Activated naive CD8-positive, alpha-beta T cell treated with anti-CD3 and anti-CD28 coated beads, Interleukin-2, amount 50 U/mL, for 16 hours (primary cell): ENCODE measurements around the gene SRRT.
A peak's percentile ranks its signal among the peaks of the same experiment; 100 is the strongest.

ENCODE experiments used
- DNase-seq: peaks from one replicate; pipeline ENCODE4 v3.0.0-alpha.2; 2020; ENCODE audit warnings: low read depth, low spot score

Gene SRRT, protein sequence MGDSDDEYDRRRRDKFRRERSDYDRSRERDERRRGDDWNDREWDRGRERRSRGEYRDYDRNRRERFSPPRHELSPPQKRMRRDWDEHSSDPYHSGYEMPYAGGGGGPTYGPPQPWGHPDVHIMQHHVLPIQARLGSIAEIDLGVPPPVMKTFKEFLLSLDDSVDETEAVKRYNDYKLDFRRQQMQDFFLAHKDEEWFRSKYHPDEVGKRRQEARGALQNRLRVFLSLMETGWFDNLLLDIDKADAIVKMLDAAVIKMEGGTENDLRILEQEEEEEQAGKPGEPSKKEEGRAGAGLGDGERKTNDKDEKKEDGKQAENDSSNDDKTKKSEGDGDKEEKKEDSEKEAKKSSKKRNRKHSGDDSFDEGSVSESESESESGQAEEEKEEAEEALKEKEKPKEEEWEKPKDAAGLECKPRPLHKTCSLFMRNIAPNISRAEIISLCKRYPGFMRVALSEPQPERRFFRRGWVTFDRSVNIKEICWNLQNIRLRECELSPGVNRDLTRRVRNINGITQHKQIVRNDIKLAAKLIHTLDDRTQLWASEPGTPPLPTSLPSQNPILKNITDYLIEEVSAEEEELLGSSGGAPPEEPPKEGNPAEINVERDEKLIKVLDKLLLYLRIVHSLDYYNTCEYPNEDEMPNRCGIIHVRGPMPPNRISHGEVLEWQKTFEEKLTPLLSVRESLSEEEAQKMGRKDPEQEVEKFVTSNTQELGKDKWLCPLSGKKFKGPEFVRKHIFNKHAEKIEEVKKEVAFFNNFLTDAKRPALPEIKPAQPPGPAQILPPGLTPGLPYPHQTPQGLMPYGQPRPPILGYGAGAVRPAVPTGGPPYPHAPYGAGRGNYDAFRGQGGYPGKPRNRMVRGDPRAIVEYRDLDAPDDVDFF

DNA sequence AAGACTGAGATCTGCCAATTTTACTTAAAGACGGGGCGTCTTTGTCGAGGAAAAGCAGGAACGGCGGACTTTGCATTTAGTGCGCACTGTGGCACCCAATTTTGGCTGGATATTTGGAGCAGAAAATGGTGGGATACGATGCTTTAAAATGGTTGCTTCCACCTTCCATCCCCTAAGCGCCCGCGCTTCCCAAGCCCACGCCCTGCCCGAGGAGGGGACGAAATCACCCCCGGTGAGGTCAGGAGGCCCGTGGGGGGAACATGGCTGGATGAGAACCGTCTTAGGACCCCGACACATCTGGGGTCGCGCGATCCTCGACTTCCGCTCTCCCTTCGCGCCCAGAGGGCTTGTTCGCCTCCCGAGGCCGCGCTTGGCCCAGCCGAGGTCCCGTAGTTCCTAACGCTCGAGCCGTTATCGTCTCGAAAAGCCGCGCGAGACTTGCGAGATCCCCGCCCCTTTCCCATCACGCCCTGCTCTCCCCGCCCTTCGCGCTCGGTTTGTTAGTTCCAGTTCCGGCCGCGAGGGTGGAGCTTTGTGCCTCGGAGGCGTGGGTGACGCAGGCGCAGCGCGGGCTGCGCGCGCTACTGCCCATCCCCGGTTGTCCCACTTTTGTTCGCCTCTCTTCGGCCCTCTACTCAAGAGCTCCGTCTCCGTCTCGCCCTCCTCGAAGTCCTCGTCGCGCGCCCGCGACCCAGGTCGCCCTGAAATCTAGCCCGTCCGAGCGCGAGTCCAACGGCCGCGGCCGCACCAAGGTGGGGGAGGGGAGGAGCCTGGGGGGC, at the start of gene SRRT:
TSS of gene SRRT (plus strand) at position 527 of the 779 bp plus-strand sequence. CDS start 488 bp downstream, outside the sequence.
- DNase-seq: peak; percentile 96

DNA sequence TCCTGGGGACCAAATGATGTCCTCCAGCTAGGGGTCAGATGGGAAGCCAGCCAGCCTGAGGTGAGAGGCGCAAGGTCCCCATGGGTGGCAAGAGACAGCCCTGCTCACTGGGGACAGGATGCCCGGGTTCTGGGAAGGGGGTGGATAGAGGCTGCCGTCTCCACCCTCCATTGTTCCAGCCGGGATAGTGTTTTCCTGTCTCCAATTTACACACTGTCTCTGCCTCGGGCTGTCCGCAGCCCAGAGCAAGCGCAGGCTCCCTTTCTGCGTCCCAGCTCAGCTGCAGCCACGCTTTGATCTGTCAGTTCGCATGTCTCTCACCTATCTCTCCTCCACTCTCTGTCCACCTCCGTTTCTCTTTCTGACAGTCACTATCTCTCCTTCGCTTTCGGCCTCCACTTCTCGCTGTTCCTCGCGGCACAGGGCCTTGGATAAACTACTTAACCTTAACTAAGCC, 49.7 kb upstream of the SRRT start:
- DNase-seq: no peak

DNA sequence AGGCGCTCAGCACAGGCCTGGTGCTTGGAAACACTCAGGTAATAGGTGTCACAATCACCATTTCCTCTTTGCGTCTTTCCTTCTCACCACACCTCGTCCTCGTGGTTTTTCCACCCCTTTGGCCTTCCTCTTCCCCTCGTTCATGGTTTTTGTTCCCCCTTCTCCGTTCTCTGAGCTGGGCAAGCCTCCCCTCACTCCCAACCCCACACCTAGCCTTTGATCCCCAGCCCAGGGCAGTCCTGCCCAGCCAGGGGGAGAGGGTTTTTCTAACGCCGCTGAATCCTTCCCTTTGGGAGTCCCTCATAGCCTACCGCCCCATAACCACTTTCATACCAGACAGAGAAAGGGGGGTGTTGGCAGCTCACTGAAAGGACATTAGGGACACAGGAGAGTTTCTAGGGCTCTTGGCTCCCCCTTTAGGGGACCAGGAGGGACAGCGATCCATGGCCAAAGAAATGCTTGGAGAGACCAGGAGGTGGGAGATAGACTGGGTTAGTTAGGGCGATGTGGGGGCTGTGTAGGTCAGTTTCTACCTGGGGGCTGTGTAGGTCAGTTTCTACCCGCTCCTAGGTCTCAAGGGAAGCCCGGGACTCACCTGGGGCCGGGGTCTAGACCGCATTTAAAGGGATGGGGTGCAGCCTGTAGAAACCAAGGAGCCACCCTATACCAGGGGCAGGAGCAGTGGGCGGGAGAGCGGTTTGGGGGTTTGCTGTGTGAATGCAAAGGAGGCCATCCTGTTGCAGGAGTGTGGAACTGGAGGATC, 49.0 kb upstream of the SRRT start:
- DNase-seq: no peak

DNA sequence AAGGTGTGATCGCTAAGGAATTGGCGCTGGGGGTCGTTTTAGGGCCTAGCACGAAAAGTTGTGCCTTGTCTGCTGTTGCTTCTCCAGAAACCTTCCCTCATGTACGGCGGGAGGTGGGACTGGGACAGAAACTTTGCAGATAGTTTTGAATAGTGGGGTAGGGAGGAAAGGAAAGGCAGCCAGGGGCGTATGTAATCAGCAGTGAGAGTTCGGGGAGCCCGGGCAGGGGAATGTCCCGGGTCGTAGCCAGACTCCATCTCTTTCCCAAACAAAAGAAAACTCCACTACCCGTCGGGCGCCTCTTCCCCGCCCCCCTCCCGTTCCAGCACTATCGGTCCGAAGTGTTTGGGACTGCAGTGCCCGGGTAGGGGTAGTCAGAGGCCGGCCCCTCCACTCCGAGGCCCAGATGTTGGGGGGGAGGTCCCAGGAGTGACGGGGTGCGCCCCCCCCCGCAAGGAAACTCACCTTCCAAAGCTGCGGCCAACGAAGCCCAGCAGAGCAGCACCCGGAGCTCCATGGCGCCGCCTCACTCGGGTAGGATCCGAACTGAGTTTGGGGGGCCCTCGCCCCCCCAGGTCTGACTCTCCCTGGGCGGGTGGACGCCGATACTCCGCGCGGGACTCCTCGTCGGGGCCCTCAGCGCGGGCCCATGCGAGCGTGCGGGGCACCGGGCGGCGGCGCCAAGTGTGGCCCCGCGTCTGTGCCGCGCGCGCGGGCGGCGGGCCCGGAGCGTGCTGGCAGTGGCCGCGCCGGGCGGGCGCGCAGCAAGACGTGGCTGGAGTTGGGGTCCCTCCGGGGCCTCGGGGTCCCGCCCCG, 48.2 kb upstream of the SRRT start:
- no peak for DNase-seq

DNA sequence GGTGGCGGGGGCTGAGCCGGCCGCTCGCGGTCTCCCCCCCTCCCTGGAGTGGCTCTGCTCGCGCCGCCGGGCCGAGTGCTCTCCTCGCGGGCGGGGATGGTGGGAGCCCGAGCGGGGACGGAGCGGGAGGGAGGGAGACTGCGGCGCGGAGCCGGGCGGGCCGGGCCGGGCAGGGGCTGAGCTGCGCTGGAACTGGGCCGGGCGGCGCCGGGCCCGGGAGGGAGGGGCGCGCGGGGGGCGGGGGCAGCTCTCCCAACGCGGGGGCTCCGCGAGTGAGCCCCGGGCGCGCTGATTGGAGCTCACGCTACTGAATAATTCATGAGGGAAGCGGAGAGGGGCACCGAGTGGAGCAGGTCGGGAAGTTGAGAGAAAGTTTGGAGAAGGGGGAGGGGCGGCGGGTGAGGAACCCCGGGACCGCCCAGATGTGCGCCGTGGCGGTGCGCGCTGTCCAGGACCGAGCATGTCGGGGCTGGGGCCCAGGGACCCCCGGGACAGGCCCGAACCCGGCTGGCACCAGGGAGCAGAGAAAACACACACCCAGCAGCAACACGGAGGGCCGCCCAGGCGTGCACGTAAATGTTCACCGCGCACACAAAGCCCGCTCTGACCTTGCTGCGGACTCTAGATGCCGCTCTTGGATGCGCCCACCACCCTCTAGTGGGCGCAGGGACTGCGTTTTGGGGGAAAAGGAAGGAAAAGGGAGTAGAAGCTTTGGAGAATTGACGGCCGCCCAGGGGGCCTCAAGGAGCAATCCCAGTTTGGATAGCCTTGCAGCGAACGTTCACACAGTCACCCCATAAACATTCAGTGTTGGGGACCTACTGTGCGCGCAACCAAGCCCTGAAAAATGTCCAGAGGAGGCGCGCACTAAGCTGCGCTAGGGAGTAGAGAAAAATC, 47.3 kb upstream of the SRRT start, which contains the start of gene EPHB4:
TSS of gene EPHB4 (minus strand) at position 194 of the 897 bp plus-strand sequence. CDS start 493 bp downstream, outside the sequence.
- no peak for DNase-seq

DNA sequence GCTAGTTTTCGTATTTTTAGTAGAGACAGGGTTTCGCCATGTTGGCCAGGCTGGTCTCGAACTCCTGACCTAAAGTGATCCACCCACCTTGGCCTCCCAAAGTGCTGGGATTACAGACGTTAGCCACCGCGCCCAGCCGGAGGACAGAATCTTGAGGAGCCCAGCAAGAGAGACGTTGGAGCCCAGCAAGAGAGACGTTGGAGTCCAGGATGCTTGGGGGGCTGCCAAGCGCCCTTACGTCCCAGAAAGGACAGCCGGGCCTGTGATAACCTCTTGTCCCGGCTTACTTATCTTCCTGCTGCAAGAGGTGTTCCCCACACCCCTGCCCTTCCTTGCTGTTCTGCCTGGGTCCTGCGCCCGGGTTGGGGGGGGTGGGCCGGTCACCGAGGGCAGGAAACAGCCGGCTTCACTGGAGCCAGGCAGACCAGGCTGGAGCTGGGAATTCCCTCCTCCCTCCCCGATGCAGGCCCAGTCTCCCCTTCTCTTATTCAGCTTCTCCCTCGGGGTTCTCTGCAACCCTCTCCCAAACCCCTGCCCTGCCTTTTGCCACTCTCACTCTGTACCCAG, 45.7 kb upstream of the SRRT start:
- no peak for DNase-seq

DNA sequence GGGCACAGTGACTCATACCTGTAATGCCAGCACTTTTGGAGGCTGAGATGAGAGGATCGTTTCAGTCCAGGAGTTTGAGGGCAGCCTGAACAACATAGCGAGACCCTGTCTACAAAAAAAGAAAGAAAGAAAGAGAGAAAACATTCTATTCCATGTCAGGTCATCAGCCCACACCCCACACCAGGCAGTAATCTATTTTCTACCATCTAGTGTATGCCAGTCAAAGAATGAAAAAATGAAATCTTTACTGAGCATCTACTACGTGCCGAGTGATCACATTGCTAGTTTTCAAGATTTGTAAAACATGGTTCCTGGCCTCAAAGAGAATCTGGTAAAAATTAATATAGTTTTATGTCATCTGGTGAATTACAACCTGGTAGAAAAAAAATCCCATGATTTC, 44.5 kb upstream of the SRRT start:
- DNase-seq: no peak

DNA sequence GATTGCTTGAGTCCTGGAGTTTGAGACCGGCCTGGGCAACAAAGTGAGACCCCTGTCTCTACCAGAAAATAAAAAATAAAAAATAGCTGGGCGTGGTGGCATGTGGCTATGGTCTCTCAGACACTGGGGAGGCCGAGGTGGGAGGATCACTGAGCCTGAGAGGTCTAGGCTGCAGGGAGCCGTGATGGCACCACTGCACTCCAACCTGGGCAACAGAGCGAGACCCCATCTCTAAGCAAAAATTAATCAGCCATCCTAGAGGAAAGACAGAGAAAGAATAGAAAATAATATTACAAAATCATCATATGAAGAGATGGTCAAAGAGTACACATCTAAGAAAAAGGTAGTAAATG, 42.6 kb upstream of the SRRT start:
- DNase-seq: no peak

DNA sequence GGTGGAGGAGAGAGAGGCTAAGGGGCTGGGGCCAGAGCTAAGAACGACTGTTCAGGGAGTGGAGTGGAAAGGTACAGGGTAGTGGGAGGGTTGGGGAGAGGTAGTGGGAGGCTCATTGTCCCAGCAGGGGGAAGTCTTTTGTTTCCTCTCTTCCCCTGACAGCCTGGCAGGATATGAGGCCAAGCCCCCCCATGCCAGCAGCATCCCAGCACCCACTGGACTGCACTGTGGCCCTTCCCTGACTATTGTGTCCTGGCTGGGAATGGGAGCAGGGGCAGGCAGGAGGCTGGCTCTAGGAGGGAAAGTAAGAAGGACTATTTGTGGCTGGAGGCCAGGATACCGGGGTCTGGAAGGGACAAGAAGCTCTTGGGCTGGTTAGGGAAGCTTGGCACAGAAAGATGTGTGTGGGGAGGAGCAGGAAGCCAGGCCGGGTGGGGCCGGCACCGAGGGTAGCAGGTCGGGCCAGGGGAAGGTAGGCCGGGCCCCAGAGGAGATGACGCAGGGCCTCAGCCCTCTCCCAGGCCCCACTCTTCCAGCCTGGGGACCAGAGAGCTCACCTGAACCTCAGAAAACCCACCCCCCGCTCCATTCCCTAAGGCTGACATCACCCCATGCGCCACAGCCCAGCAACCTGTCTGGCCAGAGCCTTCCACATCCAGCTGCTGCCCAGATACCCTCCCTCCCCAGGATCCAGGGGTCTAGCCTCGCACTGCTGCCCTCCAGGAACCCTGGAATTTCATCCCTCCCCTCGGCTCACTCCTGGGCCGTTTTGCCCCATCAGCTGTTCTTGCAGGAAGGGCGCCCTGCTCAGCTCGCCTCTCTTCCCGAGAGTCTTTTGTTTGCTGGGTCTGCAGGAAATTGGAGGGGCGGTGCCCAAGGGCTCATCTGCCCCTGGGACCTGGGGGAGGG, 38.7 kb upstream of the SRRT start:
- DNase-seq: no peak

DNA sequence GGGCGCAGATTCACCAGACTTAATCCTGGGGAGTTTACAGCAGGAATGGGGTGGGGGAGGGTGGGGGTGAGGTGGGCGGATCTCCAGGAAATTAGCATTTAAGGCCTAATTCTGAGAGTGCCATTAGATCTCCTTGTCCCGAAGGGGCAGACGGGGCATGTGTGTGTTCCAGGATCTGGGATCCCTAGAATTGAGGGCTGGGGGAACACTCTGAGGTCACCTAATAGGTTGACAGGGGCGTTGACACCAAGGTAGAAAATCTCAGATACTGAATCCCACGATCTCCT, 38.1 kb upstream of the SRRT start:
- no peak for DNase-seq

DNA sequence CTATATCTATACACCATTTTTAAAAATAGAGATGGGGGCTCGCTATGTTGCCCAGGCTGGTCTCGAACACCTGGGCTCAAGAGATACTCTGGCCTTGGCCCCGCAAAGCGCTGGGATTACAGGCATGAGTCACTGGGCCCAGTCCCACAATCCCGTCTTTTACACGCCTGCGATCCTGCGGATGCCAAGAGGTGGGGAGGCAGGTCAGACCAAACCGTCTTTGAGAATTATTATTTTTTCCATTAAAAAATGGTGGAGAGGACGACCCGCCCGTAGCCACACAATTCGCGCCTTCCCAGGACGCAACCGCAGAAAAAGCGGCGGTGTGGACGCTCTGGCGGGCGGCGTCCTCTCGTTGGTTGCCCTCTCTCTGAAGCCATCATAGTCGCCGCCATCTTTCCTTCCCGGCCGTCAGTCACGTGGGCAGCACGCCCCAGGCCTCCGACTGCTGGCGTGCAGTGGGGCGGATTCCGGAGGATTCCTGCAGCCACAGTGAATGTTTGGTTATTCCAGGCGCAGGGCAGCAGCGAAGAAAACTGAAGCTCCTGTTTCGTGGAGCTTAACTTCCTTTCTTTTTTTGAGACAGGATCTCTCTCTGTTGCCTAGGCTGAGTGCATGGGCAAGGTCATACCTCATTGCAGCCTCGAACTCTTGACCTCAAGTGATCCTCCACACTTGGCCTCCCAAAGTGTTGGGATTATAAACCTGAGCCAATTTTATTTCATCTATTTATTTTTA, 37.6 kb upstream of the SRRT start:
- peak; percentile 60 for DNase-seq

DNA sequence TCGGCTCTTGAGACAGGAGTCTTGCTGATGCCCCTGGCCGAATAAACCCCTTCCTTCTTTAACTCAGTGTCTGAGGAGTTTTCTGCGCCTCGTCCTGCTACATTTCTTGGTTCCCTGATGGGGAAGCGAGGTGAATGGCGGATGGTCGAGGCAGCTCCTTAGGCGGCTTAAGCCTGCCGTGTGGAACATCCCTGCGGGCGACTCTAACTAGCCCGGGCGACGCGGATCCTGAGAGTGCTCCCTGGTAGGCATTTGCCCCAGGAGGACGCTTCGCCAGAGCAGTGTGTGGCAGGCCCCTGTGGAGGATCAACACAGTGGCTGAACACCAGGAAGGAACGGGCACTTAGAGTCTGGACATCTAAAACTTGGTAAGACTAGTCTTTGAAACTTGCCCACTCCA, 35.5 kb upstream of the SRRT start:
- no peak for DNase-seq

DNA sequence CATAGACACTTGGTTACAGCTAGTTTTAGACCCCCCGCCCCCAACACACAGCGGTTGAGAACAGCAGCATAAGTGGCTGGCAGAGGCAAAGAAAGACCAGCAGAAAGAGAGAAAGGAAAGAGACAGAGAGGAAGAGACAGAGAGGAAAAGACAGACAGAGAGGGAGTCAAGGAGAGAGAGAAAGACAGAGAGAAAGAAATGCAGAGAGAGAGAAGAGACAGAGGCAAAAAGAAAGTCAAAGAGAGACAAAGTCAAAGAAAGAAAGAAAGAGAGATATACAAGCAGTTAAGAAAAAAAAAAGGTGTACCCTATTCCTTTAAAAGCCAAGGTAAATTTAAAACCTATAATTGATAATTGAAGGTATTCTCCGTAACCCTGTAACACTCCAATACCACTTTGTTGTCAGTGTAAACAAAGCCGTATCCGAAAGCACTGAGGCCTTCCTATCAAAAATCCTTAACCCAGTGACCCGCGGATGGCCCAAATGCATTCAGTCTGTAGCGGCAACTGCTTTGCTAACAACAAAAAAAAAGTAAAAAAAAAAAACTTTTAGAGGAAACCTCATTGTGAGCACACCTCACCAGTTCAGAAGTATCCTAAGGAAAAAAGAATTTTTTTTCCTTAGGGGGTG, 34.3 kb upstream of the SRRT start:
- DNase-seq: no peak

DNA sequence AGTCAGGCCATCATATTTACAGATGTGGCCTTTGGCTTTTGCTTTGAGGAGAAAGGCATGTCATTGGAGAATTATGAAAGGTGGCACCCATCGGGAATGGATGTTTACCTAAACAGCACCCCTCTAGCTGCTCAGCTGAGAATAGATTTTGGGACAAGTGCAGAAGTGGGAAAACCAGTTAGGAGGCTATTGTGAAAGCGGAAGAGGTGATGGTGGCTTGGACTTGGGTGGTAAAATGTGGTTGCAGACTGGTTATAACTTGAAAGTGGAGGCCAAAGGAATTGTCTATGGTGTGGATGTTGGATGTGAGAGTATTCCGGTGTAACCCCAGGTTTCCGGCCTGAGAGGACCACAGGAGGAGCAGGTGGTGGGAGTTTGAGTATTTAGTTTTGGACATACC, 27.5 kb upstream of the SRRT start:
- no peak for DNase-seq

DNA sequence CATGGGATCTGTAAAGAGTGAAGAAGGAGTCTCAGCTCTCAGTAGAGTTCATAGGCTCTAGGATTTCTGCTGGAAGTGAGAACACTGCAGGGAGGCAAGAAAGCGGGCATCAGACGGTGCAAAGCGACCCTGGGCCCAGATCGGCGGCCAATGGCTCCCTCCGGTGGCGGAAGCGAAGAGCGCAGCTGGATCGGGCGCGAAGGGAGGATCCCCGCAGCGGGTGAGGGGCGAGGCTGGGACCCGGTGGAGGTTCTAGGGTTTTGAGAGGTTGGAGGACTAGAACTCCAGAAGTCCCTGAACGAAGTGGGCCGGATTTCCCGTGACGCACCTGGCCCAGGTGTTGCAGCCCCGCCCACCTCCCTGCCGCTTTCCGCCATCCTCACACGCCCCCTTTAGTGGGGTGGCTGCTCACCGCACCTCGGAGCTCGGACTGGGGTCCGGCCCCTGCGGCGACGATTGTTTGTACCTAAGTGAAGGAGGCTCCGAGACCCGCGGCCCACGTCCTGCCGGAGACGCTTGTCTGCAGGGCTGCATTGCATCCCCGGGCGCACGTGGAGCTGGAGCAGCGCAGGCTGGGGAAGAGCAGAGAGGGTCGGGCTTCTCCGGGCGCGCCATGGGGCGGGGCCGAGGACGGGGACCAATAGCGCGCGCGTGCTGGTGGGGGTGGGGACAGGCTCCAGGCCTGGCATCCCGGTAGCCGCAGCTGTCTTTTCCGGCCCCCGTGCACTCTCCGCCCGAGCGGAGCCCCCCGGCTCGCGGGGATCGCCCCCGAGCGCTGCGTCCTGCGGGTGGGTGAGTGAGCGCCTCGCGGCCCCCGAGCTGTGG, 22.6 kb upstream of the SRRT start, which contains the start of gene SLC12A9:
TSS of gene SLC12A9 (plus strand) at position 666 of the 825 bp plus-strand sequence. CDS start 1,485 bp downstream, outside the sequence.
- peak; percentile 70 for DNase-seq
